NCI-H2171 (cell line): Measurements from ENCODE around the gene FUBP3.
"Not testable (repeated sequence)": the region's sequence is repeated elsewhere in the genome, so short reads cannot be mapped to it uniquely, and the experiment has no call there.

Experiments used
- DNase-seq: peaks from one replicate; lab custom pipeline; 2025; lab: John Stamatoyannopoulos, UW

The FUBP3 gene

GRCh38 chr9:130556396-130557076, 22.8 kb upstream of the FUBP3 start:
- no peak for DNase-seq

- no peak for DNase-seq
Observed at GRCh38 chr9:130557077-130557468, 22.3 kb upstream of the FUBP3 start.

- peak; percentile 72 for DNase-seq
Observed at GRCh38 chr9:130561056-130561455, 18.3 kb upstream of the FUBP3 start.

GRCh38 chr9:130562525-130562924, 16.9 kb upstream of the FUBP3 start:
- not testable (repeated sequence) for DNase-seq

GRCh38 chr9:130563797-130564196, 15.6 kb upstream of the FUBP3 start:
- DNase-seq = no peak

GRCh38 chr9:130565792-130566191, 13.6 kb upstream of the FUBP3 start:
- DNase-seq = no peak

- no peak for DNase-seq
Observed at GRCh38 chr9:130570208-130570607, 9.2 kb upstream of the FUBP3 start.

GRCh38 chr9:130575514-130575913, 3.9 kb upstream of the FUBP3 start:
- no peak for DNase-seq

GRCh38 chr9:130576176-130576575, 3.2 kb upstream of the FUBP3 start:
- DNase-seq = no peak

GRCh38 chr9:130579738-130580463, 524 bp downstream of the FUBP3 start:
- no peak for DNase-seq

- DNase-seq = no peak
Observed at GRCh38 chr9:130581766-130582165, 2.4 kb downstream of the FUBP3 start.

GRCh38 chr9:130583271-130583670, 3.9 kb downstream of the FUBP3 start:
- DNase-seq = no peak

GRCh38 chr9:130587921-130588320, 8.5 kb downstream of the FUBP3 start:
- no peak for DNase-seq

- no peak for DNase-seq
Observed at GRCh38 chr9:130588416-130588815, 9.0 kb downstream of the FUBP3 start.

GRCh38 chr9:130589754-130590153, 10.4 kb downstream of the FUBP3 start:
- DNase-seq = no peak

GRCh38 chr9:130590305-130590704, 10.9 kb downstream of the FUBP3 start:
- DNase-seq = no peak

- no peak for DNase-seq
Observed at GRCh38 chr9:130593020-130593419, 13.6 kb downstream of the FUBP3 start.

- no peak for DNase-seq
Observed at GRCh38 chr9:130597228-130597627, 17.9 kb downstream of the FUBP3 start.

GRCh38 chr9:130598188-130598587, 18.8 kb downstream of the FUBP3 start:
- no peak for DNase-seq

GRCh38 chr9:130599625-130600024, 20.2 kb downstream of the FUBP3 start:
- DNase-seq = no peak

GRCh38 chr9:130601100-130601499, 21.7 kb downstream of the FUBP3 start:
- DNase-seq = no peak

- DNase-seq = no peak
Observed at GRCh38 chr9:130604295-130604694, 24.9 kb downstream of the FUBP3 start.

- no peak for DNase-seq
Observed at GRCh38 chr9:130606887-130607600, 27.7 kb downstream of the FUBP3 start.
